ENCODE data around the gene GLCCI1.

GLCCI1 gene

DNA sequence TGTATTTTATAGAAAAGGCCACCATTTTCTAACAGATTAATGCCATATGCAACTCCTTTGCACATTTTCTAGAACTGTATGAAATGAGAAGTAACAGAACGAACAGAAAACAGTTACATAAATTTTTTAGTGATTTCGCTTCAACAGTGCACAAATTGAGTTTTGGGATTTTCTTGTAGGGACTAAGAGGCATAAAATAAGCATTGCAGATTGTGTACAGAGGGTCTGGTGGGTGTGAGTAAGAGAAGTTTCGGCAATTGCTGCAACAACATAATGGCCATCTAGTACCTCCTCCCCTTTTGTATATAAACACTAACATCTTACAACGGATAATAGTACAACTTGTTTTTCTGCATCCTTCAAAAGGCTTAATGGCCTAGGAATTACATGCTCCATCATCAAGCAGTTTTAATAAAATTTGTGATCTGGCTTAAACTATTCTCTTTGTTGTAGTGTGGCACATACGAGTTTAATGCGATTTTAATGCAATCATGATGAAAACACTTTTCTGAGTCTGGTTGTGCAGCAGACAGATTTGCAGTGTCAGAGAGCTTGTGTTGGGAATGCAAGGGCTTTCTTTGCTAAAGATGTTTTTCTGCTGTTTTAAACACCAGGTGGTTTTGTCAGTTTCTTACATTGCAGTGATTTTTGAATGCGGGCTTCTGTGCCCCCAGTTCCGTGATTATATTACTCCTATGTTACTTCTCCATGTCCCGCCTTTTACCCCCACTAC, 2.9 kb downstream of the GLCCI1 start:
- H2AFZ ChIP-seq (ENCODE audit: low read length) = no peak overlapping the region
- no peaks in the 10 kb centered on the region for H3K36me3 ChIP-seq (ENCODE audit: insufficient read depth, low read length)
- no peaks in the 10 kb centered on the region for H3K9me2 ChIP-seq (replicated peaks; ENCODE audit: low read depth, low read length)
- H3K4me3 ChIP-seq (ENCODE audit: low read length, poor library complexity, severe bottlenecking) = peak overlapping the region; percentile 79
- peak overlapping the region; percentile 97 for H3K4me2 ChIP-seq (ENCODE audit: low read depth, low read length, poor library complexity, severe bottlenecking)
- peak overlapping the region; percentile 85 for H3K9ac ChIP-seq (ENCODE audit: low read depth, low read length, poor library complexity, severe bottlenecking)
- no peaks in the 10 kb centered on the region for H3K27me3 ChIP-seq (ENCODE audit: insufficient read depth, low read length, poor library complexity, severe bottlenecking)
- H3K9me3 ChIP-seq (ENCODE audit: insufficient read depth, low read depth, low read length) = no peaks in the 10 kb centered on the region
- H3F3A ChIP-seq (ENCODE audit: low read depth) = no peaks in the 10 kb centered on the region
- TF ChIP-seq EZH2phosphoT487 (IDR thresholded peaks at IDR 0.05; ENCODE audit: borderline replicate concordance) = no peak
- TF ChIP-seq, protein P1, sequence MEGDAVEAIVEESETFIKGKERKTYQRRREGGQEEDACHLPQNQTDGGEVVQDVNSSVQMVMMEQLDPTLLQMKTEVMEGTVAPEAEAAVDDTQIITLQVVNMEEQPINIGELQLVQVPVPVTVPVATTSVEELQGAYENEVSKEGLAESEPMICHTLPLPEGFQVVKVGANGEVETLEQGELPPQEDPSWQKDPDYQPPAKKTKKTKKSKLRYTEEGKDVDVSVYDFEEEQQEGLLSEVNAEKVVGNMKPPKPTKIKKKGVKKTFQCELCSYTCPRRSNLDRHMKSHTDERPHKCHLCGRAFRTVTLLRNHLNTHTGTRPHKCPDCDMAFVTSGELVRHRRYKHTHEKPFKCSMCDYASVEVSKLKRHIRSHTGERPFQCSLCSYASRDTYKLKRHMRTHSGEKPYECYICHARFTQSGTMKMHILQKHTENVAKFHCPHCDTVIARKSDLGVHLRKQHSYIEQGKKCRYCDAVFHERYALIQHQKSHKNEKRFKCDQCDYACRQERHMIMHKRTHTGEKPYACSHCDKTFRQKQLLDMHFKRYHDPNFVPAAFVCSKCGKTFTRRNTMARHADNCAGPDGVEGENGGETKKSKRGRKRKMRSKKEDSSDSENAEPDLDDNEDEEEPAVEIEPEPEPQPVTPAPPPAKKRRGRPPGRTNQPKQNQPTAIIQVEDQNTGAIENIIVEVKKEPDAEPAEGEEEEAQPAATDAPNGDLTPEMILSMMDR (conservative IDR thresholded peaks at IDR 0.05; ENCODE audit: low read length) = no peak
- H3K79me2 ChIP-seq (ENCODE audit: insufficient read depth, low read length) = peaks cover 78% of the 10 kb centered on the region
- H4K20me1 ChIP-seq (ENCODE audit: insufficient read depth, low read length, poor library complexity, severe bottlenecking) = peaks cover 67% of the 10 kb centered on the region
- peaks cover 57% of the 10 kb centered on the region for H3K4me1 ChIP-seq (ENCODE audit: insufficient read depth, low read length, poor library complexity, severe bottlenecking)

DNA sequence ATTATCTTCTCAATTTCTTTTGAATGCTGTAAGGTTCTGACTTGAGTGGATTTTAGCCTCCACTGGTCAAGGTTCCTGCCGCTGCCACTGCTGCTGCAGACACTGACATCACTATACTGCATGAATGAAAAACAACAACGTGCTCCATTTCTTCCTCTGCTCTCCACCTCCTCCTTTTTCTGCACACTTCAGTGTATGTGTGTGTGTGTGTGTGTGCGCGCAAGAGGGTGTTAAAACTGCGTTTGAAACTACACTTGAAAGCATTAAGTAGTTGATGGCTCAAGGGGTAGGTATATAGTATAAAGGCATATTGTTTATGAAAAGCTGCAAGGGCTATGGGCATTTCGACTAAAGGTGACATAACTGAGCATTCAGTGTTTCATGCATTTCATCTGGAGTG, 3.5 kb downstream of the GLCCI1 start:
- peaks cover 84% of the 10 kb centered on the region for H3K79me2 ChIP-seq (ENCODE audit: insufficient read depth, low read length)
- TF ChIP-seq EZH2phosphoT487 (IDR thresholded peaks at IDR 0.05; ENCODE audit: borderline replicate concordance) = no peak
- TF ChIP-seq, protein P1 (conservative IDR thresholded peaks at IDR 0.05; ENCODE audit: low read length) = no peak
- H3K9me3 ChIP-seq (ENCODE audit: insufficient read depth, low read depth, low read length) = no peaks in the 10 kb centered on the region
- H3K4me2 ChIP-seq (ENCODE audit: low read depth, low read length, poor library complexity, severe bottlenecking) = peak overlapping the region; percentile 97
- no peaks in the 10 kb centered on the region for H3K9me2 ChIP-seq (replicated peaks; ENCODE audit: low read depth, low read length)
- no peaks in the 10 kb centered on the region for H3K27me3 ChIP-seq (ENCODE audit: insufficient read depth, low read length, poor library complexity, severe bottlenecking)
- H3F3A ChIP-seq (ENCODE audit: low read depth) = no peaks in the 10 kb centered on the region
- H3K36me3 ChIP-seq (ENCODE audit: insufficient read depth, low read length) = no peaks in the 10 kb centered on the region
- no peak overlapping the region for H2AFZ ChIP-seq (ENCODE audit: low read length)
- peak overlapping the region; percentile 85 for H3K9ac ChIP-seq (ENCODE audit: low read depth, low read length, poor library complexity, severe bottlenecking)
- H3K4me1 ChIP-seq (ENCODE audit: insufficient read depth, low read length, poor library complexity, severe bottlenecking) = peaks cover 64% of the 10 kb centered on the region
- peak overlapping the region; percentile 79 for H3K4me3 ChIP-seq (ENCODE audit: low read length, poor library complexity, severe bottlenecking)
- peaks cover 74% of the 10 kb centered on the region for H4K20me1 ChIP-seq (ENCODE audit: insufficient read depth, low read length, poor library complexity, severe bottlenecking)

DNA sequence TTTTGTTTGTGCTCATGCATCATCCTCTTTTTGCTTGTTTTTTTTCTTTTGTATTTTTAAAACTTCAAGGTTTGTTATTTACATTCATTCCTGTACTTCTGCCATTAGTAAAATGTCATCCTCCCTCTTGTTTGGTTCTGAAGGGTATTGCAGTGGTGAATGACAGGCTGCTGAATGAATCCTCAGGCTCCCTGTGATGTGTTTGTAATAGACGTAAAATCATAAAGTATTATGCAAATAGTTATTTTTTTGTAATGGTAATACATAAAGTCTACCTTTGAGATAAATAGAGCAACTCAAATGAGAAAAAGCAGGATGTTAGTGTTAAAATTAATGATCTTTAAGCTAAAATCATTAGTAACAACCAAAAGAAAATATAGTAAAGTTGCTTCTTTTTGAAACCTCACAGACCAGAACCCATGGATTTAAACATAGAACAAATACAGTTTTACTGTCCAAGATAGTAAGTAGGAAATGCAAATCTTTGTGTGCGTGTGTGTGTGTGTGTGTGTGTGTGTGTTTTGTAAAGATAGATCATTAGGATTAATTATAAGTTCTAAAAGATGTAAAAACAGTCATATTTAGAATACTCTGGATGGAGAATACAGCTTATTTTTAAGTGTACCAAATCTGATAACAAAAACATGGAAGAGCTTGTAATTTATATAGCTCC, 4.5 kb downstream of the GLCCI1 start:
- no peaks in the 10 kb centered on the region for H3K36me3 ChIP-seq (ENCODE audit: insufficient read depth, low read length)
- peaks cover 66% of the 10 kb centered on the region for H3K4me1 ChIP-seq (ENCODE audit: insufficient read depth, low read length, poor library complexity, severe bottlenecking)
- H3F3A ChIP-seq (ENCODE audit: low read depth) = no peaks in the 10 kb centered on the region
- H3K27me3 ChIP-seq (ENCODE audit: insufficient read depth, low read length, poor library complexity, severe bottlenecking) = no peaks in the 10 kb centered on the region
- no peak overlapping the region for H2AFZ ChIP-seq (ENCODE audit: low read length)
- peaks cover 83% of the 10 kb centered on the region for H4K20me1 ChIP-seq (ENCODE audit: insufficient read depth, low read length, poor library complexity, severe bottlenecking)
- peak overlapping the region; percentile 79 for H3K4me3 ChIP-seq (ENCODE audit: low read length, poor library complexity, severe bottlenecking)
- peaks cover 90% of the 10 kb centered on the region for H3K79me2 ChIP-seq (ENCODE audit: insufficient read depth, low read length)
- TF ChIP-seq, protein P1 (conservative IDR thresholded peaks at IDR 0.05; ENCODE audit: low read length) = no peak
- TF ChIP-seq EZH2phosphoT487 (IDR thresholded peaks at IDR 0.05; ENCODE audit: borderline replicate concordance) = no peak
- peak overlapping the region; percentile 97 for H3K4me2 ChIP-seq (ENCODE audit: low read depth, low read length, poor library complexity, severe bottlenecking)
- H3K9me3 ChIP-seq (ENCODE audit: insufficient read depth, low read depth, low read length) = no peaks in the 10 kb centered on the region
- no peaks in the 10 kb centered on the region for H3K9me2 ChIP-seq (replicated peaks; ENCODE audit: low read depth, low read length)
- peak overlapping the region; percentile 85 for H3K9ac ChIP-seq (ENCODE audit: low read depth, low read length, poor library complexity, severe bottlenecking)
